HEK293T (cell line): Measurements from ENCODE around the gene ZNF638.

Experiments used
- SP1 ChIP-seq: fragments of 450-650 bp; IDR thresholded peaks from 2 replicates; pipeline ENCODE4 v1.6.1; 2017
- TARDBP ChIP-seq: fragments of 450-650 bp; IDR thresholded peaks from 2 replicates; pipeline ENCODE4 v1.6.1; 2016

- TF ChIP-seq TARDBP (no peak), SP1 (no peak)
These were observed 147.2 kb downstream of the ZNF638 start for GRCh38 chr2:71478806-71479205.
